ENCODE measurements around the gene VWA3A. TPM values are rescaled to one million over a fixed set of nuclear protein-coding genes. Genes with fewer than 3 reads are reported as not detected.

VWA3A gene
- total and polyA plus RNA-seq, 2 of the 8 experiments (the other 6 are each of a cell fraction or from before 2014, with no cell fraction given), result 0.05 TPM; not detected in 1

DNA sequence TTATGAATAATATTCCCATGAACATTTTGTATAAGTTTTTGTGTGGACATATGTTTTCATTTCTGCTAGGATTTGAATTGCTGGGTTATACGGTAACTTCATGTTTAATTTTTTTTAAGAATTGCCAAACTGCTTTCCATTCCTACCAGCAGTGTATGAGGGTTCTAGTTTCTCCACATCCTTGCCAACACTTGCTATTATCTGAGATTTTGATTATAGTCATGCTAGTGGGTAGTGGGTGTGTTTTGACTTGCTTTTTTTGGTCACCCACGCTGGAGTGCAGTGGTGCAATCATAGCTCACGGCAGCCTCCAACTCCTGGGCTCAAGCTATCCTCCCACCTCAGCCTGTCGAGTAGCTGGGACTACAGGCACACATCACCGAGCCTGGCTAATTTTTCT, 110.8 kb downstream of the VWA3A start:
- Histone ChIP-seq H3K79me2 (ENCODE audit: control insufficient read depth in 1 of 2, insufficient read depth in 2 of 2, low read length in 2 of 2) (peaks cover 3 to 10% of the 10 kb centered on the region in 2 experiments; a peak in 3 of 4 replicates), H4K20me1 (replicated peaks in 1 of 2; ENCODE audit: control insufficient read depth in 1 of 2, insufficient read depth in 2 of 2, low read length in 2 of 2) (peaks cover 0 to 2% of the 10 kb centered on the region in 2 experiments), H2AFZ (ENCODE audit: low read length) (no peak overlapping the region), H3K36me3 (ENCODE audit: control insufficient read depth in 2 of 4, insufficient read depth in 4 of 4, low read length in 3 of 4) (no peaks in the 10 kb centered on the region), H3K18ac (ENCODE audit: extremely low read depth, low read length) (no peak overlapping the region), H3K14ac (ENCODE audit: insufficient read length) (no peak overlapping the region), H3K23ac (ENCODE audit: insufficient read length) (no peak overlapping the region), H3K27me3 (replicated peaks in 1 of 4; ENCODE audit: control insufficient read depth in 3 of 4, extremely low read depth in 1 of 4, insufficient read depth in 3 of 4, low read length in 3 of 4) (no peaks in the 10 kb centered on the region), H3K4me1 (replicated peaks in 1 of 4; ENCODE audit: control insufficient read depth in 3 of 4, insufficient read depth in 4 of 4, low read length in 3 of 4) (peaks cover 0 to 7% (median 4%) of the 10 kb centered on the region in 4 experiments; a peak in 5 of 7 replicates), H3K4ac (replicated peaks; ENCODE audit: insufficient read length, low read depth, low read length) (no peak overlapping the region), H3K27ac (ENCODE audit: low read depth, low read length) (no peak overlapping the region), H2BK20ac (ENCODE audit: low read length) (no peak overlapping the region), H4K5ac (ENCODE audit: insufficient read length, low read depth, low read length) (no peak overlapping the region), H4K91ac (replicated peaks; ENCODE audit: insufficient read length, low read length) (no peak overlapping the region), H2BK12ac (ENCODE audit: low read depth, low read length) (no peak overlapping the region), H2AK5ac (ENCODE audit: low read depth, low read length) (no peak overlapping the region), H3K9ac (replicated peaks in 1 of 4; ENCODE audit: extremely low read depth in 1 of 4, low read depth in 3 of 4, low read length in 3 of 4) (no peak overlapping the region), H3K56ac (replicated peaks; ENCODE audit: insufficient read length, low read depth, low read length) (no peak overlapping the region), H3K79me1 (ENCODE audit: low read depth, low read length) (no peaks in the 10 kb centered on the region; the same call in 1 of the 2 replicates), H3K23me2 (ENCODE audit: low read depth, low read length) (peaks cover 6% of the 10 kb centered on the region), H2BK120ac (replicated peaks; ENCODE audit: low read depth, low read length) (no peak overlapping the region), H2BK15ac (ENCODE audit: low read length) (no peak overlapping the region), H4K8ac (ENCODE audit: extremely low read depth, insufficient read depth, low read length) (no peak overlapping the region), H3K4me3 (ENCODE audit: extremely low read depth in 1 of 4, insufficient read depth in 2 of 4, low read depth in 3 of 4, low read length in 4 of 4) (no peak overlapping the region), H3K9me3 (ENCODE audit: insufficient read depth in 2 of 2, low read depth in 1 of 2, low read length in 1 of 2) (no peaks in the 10 kb centered on the region), H2BK5ac (ENCODE audit: low read depth, low read length) (no peak overlapping the region), H3K4me2 (ENCODE audit: insufficient read depth in 1 of 2, low read depth in 2 of 2, low read length in 2 of 2) (no peak overlapping the region)
- DNase-seq (ENCODE audit: low read depth in 1 of 2, low spot score in 2 of 2), result no peak
- ChIA-PET CTCF (ENCODE audit: partially characterized antibody) (interaction anchor here (0.6 to 1.3 kb wide), 3 partner anchors 11 to 215 kb away, joined by 3 to 4 read pairs (median 4); partner anchors contain the start of gene POLR3E), POLR2A (ENCODE audit: partially characterized antibody) (no interaction called here)
- 92% methylated on average over 5 of the region's 5 CpGs; no CpG with 5 or more reads in 1 of the 2 experiments for WGBS, 2 experiments (ENCODE audit: extremely low coverage in 1 of 2, insufficient coverage in 1 of 2, insufficient read length in 1 of 2, insufficient replicate concordance in 2 of 2, low coverage in 1 of 2, low lambda C conversion rate in 2 of 2, missing lambda C conversion rate in 1 of 2)
- no peak for FAIRE-seq
- TF ChIP-seq JUND (IDR thresholded peaks at IDR 0.05; ENCODE audit: low read length), result no peak
- TF ChIP-seq E2F6 (IDR thresholded peaks at IDR 0.05), result no peak
- no peak for TF ChIP-seq RNF2 (IDR thresholded peaks at IDR 0.05; ENCODE audit: borderline replicate concordance, low read depth, low read length, missing control alignments, poor library complexity, severe bottlenecking)
- TF ChIP-seq, protein P1, sequence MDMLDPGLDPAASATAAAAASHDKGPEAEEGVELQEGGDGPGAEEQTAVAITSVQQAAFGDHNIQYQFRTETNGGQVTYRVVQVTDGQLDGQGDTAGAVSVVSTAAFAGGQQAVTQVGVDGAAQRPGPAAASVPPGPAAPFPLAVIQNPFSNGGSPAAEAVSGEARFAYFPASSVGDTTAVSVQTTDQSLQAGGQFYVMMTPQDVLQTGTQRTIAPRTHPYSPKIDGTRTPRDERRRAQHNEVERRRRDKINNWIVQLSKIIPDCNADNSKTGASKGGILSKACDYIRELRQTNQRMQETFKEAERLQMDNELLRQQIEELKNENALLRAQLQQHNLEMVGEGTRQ (IDR thresholded peaks at IDR 0.05; ENCODE audit: low read length), result no peak
- TF ChIP-seq NANOG (IDR thresholded peaks at IDR 0.05; ENCODE audit: insufficient read depth, low read depth, low read length, poor library complexity, severe bottlenecking), result no peak
- TF ChIP-seq RFX5 (IDR thresholded peaks at IDR 0.05; ENCODE audit: borderline replicate concordance, low read depth, low read length), result no peak
- TF ChIP-seq EZH2 (IDR thresholded peaks at IDR 0.05; ENCODE audit: low read depth, low read length, severe bottlenecking), result no peak
- no peak for TF ChIP-seq TCF12 (IDR thresholded peaks at IDR 0.05; ENCODE audit: low read depth, low read length)
- no peak for TF ChIP-seq SAP30 (IDR thresholded peaks at IDR 0.05; ENCODE audit: insufficient read depth, insufficient replicate concordance, low read length)
- no peak for TF ChIP-seq CBX5 (IDR thresholded peaks at IDR 0.05; ENCODE audit: low read depth, low read length)
- TF ChIP-seq RAD21 (IDR thresholded peaks at IDR 0.05 in 1 of 2, conservative IDR thresholded peaks at IDR 0.05 in 1 of 2; ENCODE audit: low read depth in 2 of 2, low read length in 2 of 2), result no peak

Data from H1 (cell line).